NCI-H2171 treated with DMSO at 0.1 percent for 48 hours (cell line): ENCODE results near the gene CRIP3.
A peak's percentile ranks its signal among the peaks of the same experiment; 100 is the strongest.
"Not testable (repeated sequence)": the region's sequence is repeated elsewhere in the genome, so short reads cannot be mapped to it uniquely, and the experiment has no call there.

Experiments used
- DNase-seq: peaks from one replicate; lab custom pipeline; 2025; lab: John Stamatoyannopoulos, UW

The CRIP3 gene

GRCh38 chr6:43306086-43306485, 2.5 kb downstream of the CRIP3 start:
- DNase-seq: no peak

DNA sequence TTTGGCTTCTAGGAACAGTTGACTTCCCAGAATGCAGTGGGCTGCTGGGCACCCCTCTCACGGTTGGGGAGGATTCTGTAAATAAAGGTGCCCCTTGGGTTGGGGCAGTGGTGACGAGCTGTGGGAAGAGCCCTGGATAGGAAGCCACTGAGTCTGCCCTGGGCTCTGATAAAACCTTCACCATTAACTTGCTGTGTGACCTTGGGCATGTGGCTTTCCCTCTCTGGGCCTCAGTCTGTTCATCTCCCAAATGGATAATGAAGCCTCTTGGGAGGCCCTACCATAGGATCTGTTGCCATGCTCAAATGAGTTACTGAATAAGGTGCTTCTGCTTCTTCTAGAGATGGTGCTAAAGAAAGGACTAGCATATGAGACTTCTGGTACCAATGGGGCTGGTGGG, 3.7 kb downstream of the CRIP3 start:
- DNase-seq: no peak

DNA sequence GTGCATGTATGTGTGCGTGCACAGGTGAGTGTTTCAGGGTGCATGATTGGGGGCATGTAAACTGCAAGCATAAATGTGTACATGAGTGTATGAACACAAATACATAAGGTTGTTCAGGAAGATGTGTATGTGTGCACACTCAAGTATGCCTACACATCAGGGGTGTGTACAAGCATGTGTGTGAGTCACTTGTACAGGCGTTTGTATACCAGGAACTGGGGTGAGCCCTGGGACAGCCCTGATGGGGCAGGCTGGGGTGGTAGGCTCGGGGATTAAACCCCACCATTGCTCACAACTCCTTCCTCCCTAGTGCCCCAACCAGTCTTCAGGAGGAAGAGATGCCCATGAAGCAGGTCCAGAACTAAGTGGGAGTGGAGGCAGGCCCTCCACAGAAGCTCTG, 4.3 kb downstream of the CRIP3 start:
- no peak for DNase-seq

DNA sequence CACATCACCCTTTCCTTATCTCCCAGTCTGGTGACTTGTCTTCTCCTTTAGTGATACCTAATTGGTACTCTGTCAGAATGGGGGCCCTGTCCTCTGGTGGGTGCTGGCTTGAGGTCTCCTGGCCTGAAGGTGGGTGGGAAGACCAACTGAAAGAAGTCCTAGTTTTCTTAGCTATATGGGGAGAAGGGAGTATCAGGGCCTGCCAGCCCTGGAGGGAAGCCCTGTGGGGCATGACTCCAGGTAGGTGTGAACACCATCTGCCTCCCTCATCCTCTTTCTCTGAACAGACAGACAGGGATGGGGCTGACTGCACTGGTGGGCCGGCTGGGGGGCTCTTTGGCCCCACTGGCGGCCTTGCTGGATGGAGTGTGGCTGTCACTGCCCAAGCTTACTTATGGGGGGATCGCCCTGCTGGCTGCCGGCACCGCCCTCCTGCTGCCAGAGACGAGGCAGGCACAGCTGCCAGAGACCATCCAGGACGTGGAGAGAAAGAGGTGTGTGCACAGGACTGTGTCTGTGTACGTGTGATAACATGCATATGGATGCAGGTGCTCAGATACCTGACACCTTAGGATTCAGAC, 4.8 kb downstream of the CRIP3 start:
- DNase-seq: peak; percentile 29

DNA sequence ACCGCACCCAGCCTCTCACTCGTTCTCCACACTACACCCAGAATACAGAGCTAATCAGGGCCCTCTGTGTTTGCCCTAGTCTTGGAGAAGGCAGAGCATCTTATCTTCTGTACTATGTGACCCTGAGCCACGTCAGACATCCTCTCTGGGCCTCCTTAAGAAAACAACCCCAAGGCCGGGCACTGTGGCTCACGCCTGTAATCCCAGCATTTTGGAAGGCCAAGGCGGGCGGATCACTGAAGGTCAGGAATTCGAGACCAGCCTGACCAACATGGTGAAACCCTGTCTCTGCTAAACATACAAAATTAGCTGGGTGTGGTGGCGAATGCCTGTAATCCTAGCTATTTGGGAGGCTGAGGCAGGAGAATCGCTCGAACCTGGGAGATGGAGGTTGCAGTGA, 5.6 kb downstream of the CRIP3 start:
- DNase-seq: not testable (repeated sequence)

DNA sequence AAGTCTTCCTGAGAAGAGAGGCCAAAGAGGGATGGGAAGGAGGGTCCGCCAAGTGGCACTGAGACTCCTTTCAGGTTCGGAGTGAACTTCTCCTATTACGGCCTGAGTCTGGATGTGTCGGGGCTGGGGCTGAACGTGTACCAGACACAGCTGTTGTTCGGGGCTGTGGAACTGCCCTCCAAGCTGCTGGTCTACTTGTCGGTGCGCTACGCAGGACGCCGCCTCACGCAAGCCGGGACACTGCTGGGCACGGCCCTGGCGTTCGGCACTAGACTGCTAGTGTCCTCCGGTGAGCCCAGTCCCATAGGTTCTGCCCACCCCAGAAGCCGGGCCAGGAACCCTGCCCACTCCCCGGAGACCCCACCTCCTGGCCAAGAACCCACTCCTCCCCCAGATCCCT, 6.5 kb downstream of the CRIP3 start:
- no peak for DNase-seq

- no peak for DNase-seq
Observed at GRCh38 chr6:43301081-43301870, 7.3 kb downstream of the CRIP3 start.

DNA sequence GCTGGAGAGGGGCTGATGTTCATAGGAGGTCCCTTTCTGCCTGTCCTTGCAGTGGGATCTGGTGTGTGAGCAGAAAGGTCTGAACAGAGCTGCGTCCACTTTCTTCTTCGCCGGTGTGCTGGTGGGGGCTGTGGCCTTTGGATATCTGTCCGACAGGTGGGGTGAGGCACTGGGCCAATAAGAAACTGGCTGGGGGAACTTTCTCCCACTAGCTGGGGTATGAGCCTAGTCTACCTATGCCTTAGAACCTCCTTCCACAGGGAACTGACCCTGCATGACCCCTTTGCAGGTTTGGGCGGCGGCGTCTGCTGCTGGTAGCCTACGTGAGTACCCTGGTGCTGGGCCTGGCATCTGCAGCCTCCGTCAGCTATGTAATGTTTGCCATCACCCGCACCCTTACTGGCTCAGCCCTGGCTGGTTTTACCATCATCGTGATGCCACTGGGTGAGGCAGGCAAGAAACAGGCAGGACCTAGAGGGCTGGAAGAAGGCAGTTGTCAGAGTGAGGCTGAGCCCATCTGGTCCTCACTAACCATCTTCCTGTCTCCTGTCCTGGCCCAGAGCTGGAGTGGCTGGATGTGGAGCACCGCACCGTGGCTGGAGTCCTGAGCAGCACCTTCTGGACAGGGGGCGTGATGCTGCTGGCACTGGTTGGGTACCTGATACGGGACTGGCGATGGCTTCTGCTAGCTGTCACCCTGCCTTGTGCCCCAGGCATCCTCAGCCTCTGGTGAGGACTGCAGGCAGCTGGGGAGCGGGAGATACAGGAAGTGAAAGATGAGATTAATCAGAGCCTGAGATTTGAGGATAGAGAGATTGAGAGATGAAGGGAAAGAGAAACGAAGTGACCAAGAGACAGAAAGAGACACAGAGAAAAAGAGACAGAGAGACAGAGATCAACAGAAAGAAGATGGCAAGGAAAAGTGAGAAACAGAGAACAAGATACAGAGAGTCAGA, 9.0 kb downstream of the CRIP3 start:
- no peak for DNase-seq

DNA sequence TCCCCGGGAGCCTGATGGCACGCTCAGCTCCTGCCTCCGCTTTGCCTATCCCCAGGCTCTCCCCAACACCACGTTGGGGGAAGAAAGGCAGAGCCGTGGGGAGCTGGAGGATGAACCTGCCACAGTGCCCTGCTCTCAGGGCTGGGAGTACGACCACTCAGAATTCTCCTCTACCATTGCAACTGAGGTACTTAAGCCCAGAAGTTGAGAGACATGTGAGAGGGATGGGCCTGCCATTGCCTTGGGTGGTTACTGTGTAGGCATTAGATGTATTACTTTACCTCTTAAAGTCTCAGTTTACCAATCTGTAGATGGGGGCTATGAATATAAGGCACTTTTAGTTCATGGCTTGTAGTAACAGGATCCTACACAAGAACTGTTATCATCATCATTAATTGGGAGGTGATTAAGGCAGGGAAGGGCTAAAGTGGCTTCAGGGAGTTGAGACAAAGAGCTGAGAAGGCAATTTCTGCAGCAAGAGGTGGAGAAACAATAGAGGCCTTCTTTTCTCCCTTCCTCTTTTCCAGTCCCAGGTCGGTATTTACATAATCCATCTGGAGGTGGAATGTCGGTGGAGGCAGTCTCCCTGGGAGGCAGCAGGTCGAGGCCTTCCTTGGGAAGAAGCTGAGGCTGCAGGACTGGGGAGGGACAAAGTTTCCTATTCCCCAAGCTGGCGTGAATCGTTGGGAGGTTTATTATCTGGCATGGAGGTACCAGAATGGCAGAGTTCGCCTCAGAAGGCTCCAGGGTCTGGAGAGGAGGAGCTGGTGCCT, 9.9 kb downstream of the CRIP3 start:
- no peak for DNase-seq

- DNase-seq: no peak
Observed at GRCh38 chr6:43297644-43298564, 10.7 kb downstream of the CRIP3 start, which contains the start of gene SLC22A7. Gene SLC22A7 (plus strand): TSS chr6:43298260. CDS start chr6:43298359, 99 bp downstream.

- DNase-seq: no peak
Observed at GRCh38 chr6:43296780-43297497, 11.7 kb downstream of the CRIP3 start.

- DNase-seq: no peak
Observed at GRCh38 chr6:43295456-43295855, 13.2 kb downstream of the CRIP3 start.

- DNase-seq: no peak
Observed at GRCh38 chr6:43294536-43294935, 14.1 kb downstream of the CRIP3 start.

- no peak for DNase-seq
Observed at GRCh38 chr6:43293698-43294097, 14.9 kb downstream of the CRIP3 start.

DNA sequence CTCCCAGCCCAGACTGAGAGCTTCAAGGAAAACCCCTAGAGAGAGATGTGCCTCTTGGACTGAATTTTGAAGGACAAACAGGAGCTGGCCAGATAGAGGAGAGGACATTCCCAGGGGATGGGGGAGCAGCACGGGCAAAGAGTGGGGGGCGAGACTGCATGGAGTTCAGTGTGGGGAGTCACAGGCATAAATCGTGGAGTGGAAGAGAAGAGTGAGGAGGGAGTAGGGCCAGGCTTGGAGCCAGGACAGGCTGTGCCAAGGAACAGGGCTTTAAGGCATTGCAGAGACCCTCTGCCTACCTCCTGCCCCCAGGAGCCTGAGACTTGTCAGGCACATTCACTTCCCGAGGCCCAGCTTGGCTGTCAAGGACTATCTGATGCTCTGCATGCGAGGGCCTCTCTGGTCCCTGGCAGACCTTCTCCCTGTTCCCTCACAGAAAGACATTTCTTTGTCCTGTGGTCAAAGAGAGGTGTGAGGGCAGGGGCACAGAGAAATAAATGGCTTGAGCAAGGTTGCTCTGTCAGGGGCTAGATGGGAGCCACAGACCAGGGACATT, 15.8 kb downstream of the CRIP3 start:
- DNase-seq: no peak

GRCh38 chr6:43292341-43292740, 16.3 kb downstream of the CRIP3 start:
- no peak for DNase-seq

DNA sequence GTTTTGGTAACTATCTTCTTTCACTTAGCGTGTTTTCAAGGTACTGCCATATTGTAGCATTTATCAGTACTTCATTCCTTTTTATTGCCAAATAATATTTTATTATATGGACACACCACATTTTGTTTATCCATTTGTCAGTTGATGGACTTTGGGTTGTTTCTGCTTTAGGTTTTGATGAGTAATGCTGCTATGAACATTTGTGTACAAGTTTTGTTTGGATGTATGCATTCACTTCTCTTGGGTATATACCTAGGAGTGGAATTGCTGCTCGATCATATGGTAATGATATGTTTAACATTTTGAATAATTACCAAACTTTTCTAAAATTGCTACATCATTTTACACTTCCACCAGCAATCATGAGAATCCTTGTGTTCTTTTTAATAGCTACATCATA, 16.9 kb downstream of the CRIP3 start:
- DNase-seq: no peak

DNA sequence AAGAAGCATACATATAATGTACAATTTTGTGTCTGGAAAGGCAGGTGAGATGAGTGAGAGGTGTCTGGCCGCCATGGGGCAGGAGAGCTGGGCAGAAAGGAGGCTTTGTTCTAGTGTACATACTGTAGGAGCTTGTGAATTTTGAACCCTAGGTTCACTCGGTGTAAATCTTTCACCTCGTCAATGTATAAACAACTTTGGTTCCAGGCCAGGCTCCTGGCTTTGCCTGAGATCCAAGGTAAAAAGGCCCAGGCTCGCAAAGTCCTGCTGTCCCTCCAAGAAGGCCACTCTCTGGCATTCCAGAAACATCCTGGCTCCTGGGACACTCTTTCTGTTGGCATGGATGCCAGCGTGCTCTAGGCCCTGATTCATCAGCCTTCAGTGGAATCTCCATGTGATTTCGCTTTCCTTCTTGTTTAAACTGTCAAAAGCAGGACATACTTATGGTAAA, 17.7 kb downstream of the CRIP3 start:
- DNase-seq: no peak

- no peak for DNase-seq
Observed at GRCh38 chr6:43290339-43290904, 18.2 kb downstream of the CRIP3 start.
